Heart left ventricle (tissue), 13 donors: Measurements from ENCODE around the gene DYSF.

Source experiments
- POLR2A ChIP-seq, 2 donors: fragments of 450-650 bp; IDR thresholded peaks; one replicate each; pipeline ENCODE4 v1.6.1; 2017; ENCODE audit warnings: antibody characterized with exemption in 2 of 2, mild to moderate bottlenecking in 2 of 2, moderate library complexity in 2 of 2
- TF ChIP-seq, protein P1 (sequence below), 12 donors: fragments of 200-600 bp; sonication (generic) in 4 of 12; IDR thresholded peaks; one replicate each; pipeline versions ENCODE4 v1.5.0 to v1.8.0; 2018 to 2022; ENCODE audit warnings: antibody characterized with exemption in 12 of 12, mild to moderate bottlenecking in 5 of 12
- donor health status: ischemic (EF 13 %, LVEDD 7.1; RV severe dilation, severe dysfunction).
- donor health status: DM: no; HTN: yes; CAD: no.
- donor health status: DM: no; HTN: no; CAD: no.
- donor health status: ischemic (EF 25% LVEDD 6.9; RV normal size, moderate dysfunction).
- donor health status: ischemic (EF 25% LVEDD 5.7; RV mildly dilated, moderate dysfunction).
- donor health status: ischemic (EF 35%, LVEDD 5.7; RV mildly dilated, moderate dysfunction).
- donor health status: nonischemic (EF 11% LVEDD 7.7; RV severe dilation, severe dysfunction).
- donor health status: DM: yes; HTN: yes; CAD: no.
- donor health status: PGD.
- donor health status: ischemic (EF 29% LVEDD 5.4; RV normal size, mild dysfunction).
- donor health status: nonischemic (EF 23%, LVEDD 6.1; RV moderate dilation, normal function).

DNA sequence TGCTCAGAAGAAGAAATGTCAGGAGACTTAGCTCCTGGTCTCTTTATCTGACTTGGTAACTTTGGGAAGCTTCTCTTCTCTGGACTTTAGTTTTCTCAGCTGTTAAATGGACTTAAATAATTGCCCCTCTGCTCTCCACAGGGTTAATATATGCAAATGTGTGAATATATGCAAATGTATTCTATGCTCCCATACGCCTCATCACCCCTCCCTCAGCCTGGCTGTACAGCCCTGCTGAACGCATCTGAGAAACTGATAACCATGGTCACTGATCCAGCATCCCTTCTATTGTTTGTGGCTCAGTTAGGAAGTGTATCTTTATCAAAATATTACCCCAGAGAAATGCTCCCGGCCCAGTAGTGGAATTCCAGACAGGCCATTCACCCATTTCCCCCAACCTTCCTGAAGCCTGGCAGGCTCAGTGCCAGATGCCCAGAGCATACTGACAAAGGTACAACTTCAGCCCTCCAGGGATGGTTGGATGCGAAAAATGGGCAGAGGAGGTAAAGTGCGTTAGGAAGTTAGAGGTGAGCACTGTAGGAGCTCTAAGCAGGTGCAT is 103.4 kb downstream of the DYSF start:
- TF ChIP-seq, protein P1, sequence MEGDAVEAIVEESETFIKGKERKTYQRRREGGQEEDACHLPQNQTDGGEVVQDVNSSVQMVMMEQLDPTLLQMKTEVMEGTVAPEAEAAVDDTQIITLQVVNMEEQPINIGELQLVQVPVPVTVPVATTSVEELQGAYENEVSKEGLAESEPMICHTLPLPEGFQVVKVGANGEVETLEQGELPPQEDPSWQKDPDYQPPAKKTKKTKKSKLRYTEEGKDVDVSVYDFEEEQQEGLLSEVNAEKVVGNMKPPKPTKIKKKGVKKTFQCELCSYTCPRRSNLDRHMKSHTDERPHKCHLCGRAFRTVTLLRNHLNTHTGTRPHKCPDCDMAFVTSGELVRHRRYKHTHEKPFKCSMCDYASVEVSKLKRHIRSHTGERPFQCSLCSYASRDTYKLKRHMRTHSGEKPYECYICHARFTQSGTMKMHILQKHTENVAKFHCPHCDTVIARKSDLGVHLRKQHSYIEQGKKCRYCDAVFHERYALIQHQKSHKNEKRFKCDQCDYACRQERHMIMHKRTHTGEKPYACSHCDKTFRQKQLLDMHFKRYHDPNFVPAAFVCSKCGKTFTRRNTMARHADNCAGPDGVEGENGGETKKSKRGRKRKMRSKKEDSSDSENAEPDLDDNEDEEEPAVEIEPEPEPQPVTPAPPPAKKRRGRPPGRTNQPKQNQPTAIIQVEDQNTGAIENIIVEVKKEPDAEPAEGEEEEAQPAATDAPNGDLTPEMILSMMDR (IDR thresholded peaks at IDR 0.05): no peak
- no peak for TF ChIP-seq POLR2A (IDR thresholded peaks at IDR 0.05)
